Glutamatergic neuron (in vitro differentiated cells): ENCODE measurements around the gene OBSL1. TPM values are rescaled to one million over a fixed set of nuclear protein-coding genes. Genes with fewer than 3 reads are reported as not detected.

Experiments used
- DNase-seq: peaks from one replicate; pipeline ENCODE4 v3.0.0; 2022
- H3K27ac Mint-ChIP-seq: one replicate; pipeline ENCODE4 v1.8.0; 2020; ENCODE audit warnings: mild to moderate bottlenecking, mixed read lengths, inconsistent platforms; ENCODE audit not compliant: unreplicated experiment
- H3K27me3 Mint-ChIP-seq: one replicate; pipeline ENCODE4 v1.8.0; 2020; ENCODE audit warnings: mild to moderate bottlenecking, moderate library complexity, mixed read lengths, inconsistent platforms; ENCODE audit not compliant: unreplicated experiment
- H3K36me3 Mint-ChIP-seq: one replicate; pipeline ENCODE4 v1.8.0; 2020; ENCODE audit warnings: mild to moderate bottlenecking, mixed read lengths, inconsistent platforms; ENCODE audit not compliant: unreplicated experiment
- H3K4me1 Mint-ChIP-seq: one replicate; pipeline ENCODE4 v1.8.0; 2020; ENCODE audit warnings: mild to moderate bottlenecking, low read depth, mixed read lengths, inconsistent platforms; ENCODE audit not compliant: unreplicated experiment
- H3K4me3 Mint-ChIP-seq: one replicate; pipeline ENCODE4 v1.8.0; 2020; ENCODE audit warnings: mild to moderate bottlenecking, mixed read lengths, inconsistent platforms; ENCODE audit not compliant: unreplicated experiment
- H3K9me3 Mint-ChIP-seq: one replicate; pipeline ENCODE4 v1.8.0; 2020; ENCODE audit warnings: mild to moderate bottlenecking, moderate library complexity, mixed read lengths, inconsistent platforms; ENCODE audit not compliant: unreplicated experiment
- CTCF ChIP-seq: fragments of 200-600 bp; sonication (generic); IDR thresholded peaks from one replicate; pipeline ENCODE4 v1.5.0; 2021; ENCODE audit not compliant: partially characterized antibody, unreplicated experiment
- total RNA-seq: library from RNA; stranded (reverse); fragmentation: NEBNext Ultra II Directional; extraction: Animal tissue kit (Norgen Biotek cat#: 25700); gene quantifications from one replicate; pipeline ENCODE4 v1.2.1, GENCODE V29; 2021; ENCODE audit not compliant: unreplicated experiment

OBSL1 gene
- total RNA-seq, 1 donor from 2014 or later: 47.9 TPM

DNA sequence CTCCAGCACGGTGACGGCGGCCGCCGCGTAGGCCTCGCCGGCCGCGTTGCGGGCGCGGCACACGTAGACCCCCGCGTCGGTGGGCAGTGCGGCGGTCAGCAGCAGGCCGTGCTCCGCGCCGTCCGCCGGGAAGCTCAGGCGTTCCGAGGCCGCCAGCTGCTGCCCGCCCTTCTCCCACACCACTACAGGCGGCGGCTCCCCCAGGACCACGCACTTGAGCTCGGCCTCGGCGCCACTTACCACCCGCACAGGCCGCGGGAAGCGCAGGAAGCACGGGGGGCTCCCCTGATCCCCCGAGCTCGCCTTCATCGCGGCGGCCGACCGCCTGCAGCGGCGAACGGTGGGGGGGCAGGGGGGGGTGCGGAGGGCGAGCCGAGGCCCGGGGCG is 422 bp downstream of the OBSL1 start:
- peaks cover 11% of the 10 kb centered on the region for H3K4me1 Mint-ChIP-seq
- H3K4me3 Mint-ChIP-seq: no peak overlapping the region
- H3K36me3 Mint-ChIP-seq: no peaks in the 10 kb centered on the region
- no peak for TF ChIP-seq CTCF
- peak; percentile 60 for DNase-seq
- no peak overlapping the region for H3K27ac Mint-ChIP-seq
- H3K27me3 Mint-ChIP-seq: peaks cover 8% of the 10 kb centered on the region
- peaks cover 13% of the 10 kb centered on the region for H3K9me3 Mint-ChIP-seq

GRCh38 chr2:219570194-219570923 is 980 bp downstream of the OBSL1 start:
- peak; percentile 40 for DNase-seq
- Mint-ChIP-seq H3K9me3 (peaks cover 13% of the 10 kb centered on the region), H3K4me3 (peak overlapping the region; percentile 39), H3K27ac (no peak overlapping the region), H3K27me3 (peaks cover 6% of the 10 kb centered on the region), H3K36me3 (no peaks in the 10 kb centered on the region), H3K4me1 (peaks cover 11% of the 10 kb centered on the region)
- TF ChIP-seq CTCF: no peak

DNA sequence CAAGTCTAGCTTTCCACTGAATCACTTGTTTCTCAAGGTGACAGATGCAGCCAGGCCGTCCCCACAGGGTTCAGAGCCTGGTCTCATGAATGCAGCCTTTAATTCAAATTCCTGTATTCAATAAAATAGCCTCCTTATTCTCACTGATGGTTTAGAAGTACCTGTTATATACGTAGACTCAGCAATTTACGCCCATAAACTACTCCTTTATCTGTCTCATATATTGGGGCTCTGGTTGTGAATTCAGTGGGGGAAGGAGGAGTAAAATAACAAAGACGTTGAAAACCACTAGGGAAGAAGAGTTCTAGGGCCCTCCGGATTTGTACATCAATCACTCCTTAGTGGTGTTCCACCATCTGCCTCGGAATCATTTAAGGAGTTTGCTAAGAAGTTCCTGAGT is 1.7 kb downstream of the OBSL1 start:
- Mint-ChIP-seq H3K27me3 (peaks cover 4% of the 10 kb centered on the region), H3K9me3 (peaks cover 13% of the 10 kb centered on the region), H3K4me1 (peaks cover 11% of the 10 kb centered on the region), H3K36me3 (no peaks in the 10 kb centered on the region), H3K27ac (no peak overlapping the region), H3K4me3 (peak overlapping the region; percentile 39)
- TF ChIP-seq CTCF: no peak
- no peak for DNase-seq

DNA sequence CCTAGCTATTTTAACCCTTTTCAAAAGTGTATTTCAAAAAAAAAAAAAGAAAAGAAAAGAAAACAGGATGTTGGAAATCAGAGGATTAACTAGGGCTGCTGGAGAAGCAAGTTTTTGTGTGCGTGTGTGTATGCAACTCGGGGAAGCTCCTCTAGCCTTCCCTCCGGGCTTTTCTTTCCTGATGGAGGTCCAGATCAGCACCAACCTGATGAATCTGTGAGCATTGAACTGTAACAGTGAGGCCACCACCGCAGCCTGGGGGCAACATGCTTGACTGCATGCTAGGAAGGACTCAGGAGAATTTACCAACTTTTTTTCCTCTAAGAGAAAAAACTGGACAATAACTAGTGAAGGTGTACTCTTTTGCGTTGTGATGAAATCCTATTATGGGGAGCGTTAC is 2.3 kb downstream of the OBSL1 start:
- Mint-ChIP-seq H3K4me3 (no peak overlapping the region), H3K27ac (no peak overlapping the region), H3K27me3 (peaks cover 4% of the 10 kb centered on the region), H3K9me3 (peaks cover 13% of the 10 kb centered on the region), H3K36me3 (no peaks in the 10 kb centered on the region), H3K4me1 (peaks cover 11% of the 10 kb centered on the region)
- DNase-seq: no peak
- TF ChIP-seq CTCF: no peak

- peaks cover 17% of the 10 kb centered on the region for H3K4me1 Mint-ChIP-seq
- no peak overlapping the region for H3K4me3 Mint-ChIP-seq
- no peak for TF ChIP-seq CTCF
- peaks cover 4% of the 10 kb centered on the region for H3K27me3 Mint-ChIP-seq
- no peak overlapping the region for H3K27ac Mint-ChIP-seq
- peaks cover 10% of the 10 kb centered on the region for H3K9me3 Mint-ChIP-seq
- DNase-seq: no peak
- no peaks in the 10 kb centered on the region for H3K36me3 Mint-ChIP-seq
Measured at GRCh38 chr2:219567791-219568361, 3.5 kb downstream of the OBSL1 start.
